ENCODE results near the gene APBA2. TPM values are rescaled to one million over a fixed set of nuclear protein-coding genes. Genes with fewer than 3 reads are reported as not detected.

The APBA2 gene
- total RNA-seq, 1 donor from 2014 or later: 35.8 TPM

- no peak for DNase-seq (ENCODE audit: low spot score)
- Histone ChIP-seq H3K27ac (no peak overlapping the region), H3K27me3 (no peaks in the 10 kb centered on the region), H3K4me3 (no peak overlapping the region), H4K20me1 (ENCODE audit: low read depth) (peaks cover 6% of the 10 kb centered on the region), H3F3A (ENCODE audit: low read depth) (no peaks in the 10 kb centered on the region), H3K9me3 (ENCODE audit: low read depth) (peaks cover 3% of the 10 kb centered on the region), H3K9ac (no peak overlapping the region), H3K4me1 (no peaks in the 10 kb centered on the region), H2AFZ (replicated peaks) (no peak overlapping the region), H3K4me2 (no peak overlapping the region), H3K36me3 (no peaks in the 10 kb centered on the region), H3K79me2 (ENCODE audit: low read depth) (no peaks in the 10 kb centered on the region)
- Mint-ChIP-seq H3K27me3 (ENCODE audit: insufficient read depth, low read depth) (peaks cover 4% of the 10 kb centered on the region), H3K27ac (no peak overlapping the region), H3K4me3 (no peak overlapping the region), H3K9me3 (peaks cover 23% of the 10 kb centered on the region), H3K36me3 (peaks cover 53% of the 10 kb centered on the region), H3K4me1 (peaks cover 15% of the 10 kb centered on the region)
- no peak for TF ChIP-seq EZH2 (IDR thresholded peaks at IDR 0.05)
- TF ChIP-seq, protein P1, sequence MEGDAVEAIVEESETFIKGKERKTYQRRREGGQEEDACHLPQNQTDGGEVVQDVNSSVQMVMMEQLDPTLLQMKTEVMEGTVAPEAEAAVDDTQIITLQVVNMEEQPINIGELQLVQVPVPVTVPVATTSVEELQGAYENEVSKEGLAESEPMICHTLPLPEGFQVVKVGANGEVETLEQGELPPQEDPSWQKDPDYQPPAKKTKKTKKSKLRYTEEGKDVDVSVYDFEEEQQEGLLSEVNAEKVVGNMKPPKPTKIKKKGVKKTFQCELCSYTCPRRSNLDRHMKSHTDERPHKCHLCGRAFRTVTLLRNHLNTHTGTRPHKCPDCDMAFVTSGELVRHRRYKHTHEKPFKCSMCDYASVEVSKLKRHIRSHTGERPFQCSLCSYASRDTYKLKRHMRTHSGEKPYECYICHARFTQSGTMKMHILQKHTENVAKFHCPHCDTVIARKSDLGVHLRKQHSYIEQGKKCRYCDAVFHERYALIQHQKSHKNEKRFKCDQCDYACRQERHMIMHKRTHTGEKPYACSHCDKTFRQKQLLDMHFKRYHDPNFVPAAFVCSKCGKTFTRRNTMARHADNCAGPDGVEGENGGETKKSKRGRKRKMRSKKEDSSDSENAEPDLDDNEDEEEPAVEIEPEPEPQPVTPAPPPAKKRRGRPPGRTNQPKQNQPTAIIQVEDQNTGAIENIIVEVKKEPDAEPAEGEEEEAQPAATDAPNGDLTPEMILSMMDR (IDR thresholded peaks at IDR 0.05): no peak
- TF ChIP-seq EZH2phosphoT487 (IDR thresholded peaks at IDR 0.05): no peak
These were observed 57.9 kb downstream of the APBA2 start for GRCh38 chr15:28943611-28944230.

DNA sequence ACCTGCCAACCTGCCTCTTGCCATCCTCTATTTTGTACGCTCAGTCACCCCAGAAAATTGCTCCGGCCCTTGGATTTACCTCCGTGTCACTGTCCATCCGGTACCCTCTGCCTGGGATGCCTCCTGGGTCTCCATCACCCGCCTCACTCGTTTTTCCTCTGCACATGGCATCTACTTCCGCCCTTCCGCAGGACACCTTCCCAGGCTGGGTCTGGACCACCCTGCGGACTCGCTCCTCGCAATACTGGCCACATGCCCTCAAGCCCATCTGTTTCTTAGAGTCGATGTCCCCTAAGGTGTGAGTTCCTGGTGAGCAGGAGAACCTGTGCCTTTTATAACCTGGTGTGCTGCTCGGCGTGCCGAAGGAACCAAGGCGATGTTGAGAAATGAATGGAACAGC is 58.5 kb downstream of the APBA2 start:
- peaks cover 49% of the 10 kb centered on the region for H3K36me3 Mint-ChIP-seq
- DNase-seq (ENCODE audit: low spot score): no peak
- no peaks in the 10 kb centered on the region for H3K27me3 ChIP-seq
- H3K36me3 ChIP-seq: no peaks in the 10 kb centered on the region
- peaks cover 23% of the 10 kb centered on the region for H3K9me3 Mint-ChIP-seq
- H3K27ac ChIP-seq: no peak overlapping the region
- peaks cover 4% of the 10 kb centered on the region for H3K27me3 Mint-ChIP-seq (ENCODE audit: insufficient read depth, low read depth)
- H2AFZ ChIP-seq (replicated peaks): no peak overlapping the region
- no peak overlapping the region for H3K9ac ChIP-seq
- H3K4me3 ChIP-seq: no peak overlapping the region
- H4K20me1 ChIP-seq (ENCODE audit: low read depth): peaks cover 6% of the 10 kb centered on the region
- H3K4me2 ChIP-seq: no peak overlapping the region
- H3K4me3 Mint-ChIP-seq: no peak overlapping the region
- peaks cover 17% of the 10 kb centered on the region for H3K4me1 Mint-ChIP-seq
- H3K9me3 ChIP-seq (ENCODE audit: low read depth): peaks cover 3% of the 10 kb centered on the region
- no peaks in the 10 kb centered on the region for H3K79me2 ChIP-seq (ENCODE audit: low read depth)
- TF ChIP-seq EZH2 (IDR thresholded peaks at IDR 0.05): no peak
- TF ChIP-seq, protein P1 (IDR thresholded peaks at IDR 0.05): no peak
- TF ChIP-seq EZH2phosphoT487 (IDR thresholded peaks at IDR 0.05): no peak
- H3F3A ChIP-seq (ENCODE audit: low read depth): no peaks in the 10 kb centered on the region
- H3K4me1 ChIP-seq: no peaks in the 10 kb centered on the region
- no peak overlapping the region for H3K27ac Mint-ChIP-seq

GRCh38 chr15:28944696-28945300 is 59.0 kb downstream of the APBA2 start:
- no peaks in the 10 kb centered on the region for H3F3A ChIP-seq (ENCODE audit: low read depth)
- no peak for DNase-seq (ENCODE audit: low spot score)
- H2AFZ ChIP-seq (replicated peaks): no peak overlapping the region
- TF ChIP-seq, protein P1 (IDR thresholded peaks at IDR 0.05): no peak
- TF ChIP-seq EZH2phosphoT487 (IDR thresholded peaks at IDR 0.05) (no peak), EZH2 (IDR thresholded peaks at IDR 0.05) (no peak)
- H4K20me1 ChIP-seq (ENCODE audit: low read depth): peaks cover 6% of the 10 kb centered on the region
- H3K27me3 Mint-ChIP-seq (ENCODE audit: insufficient read depth, low read depth): peaks cover 4% of the 10 kb centered on the region
- H3K4me2 ChIP-seq: no peak overlapping the region
- peaks cover 15% of the 10 kb centered on the region for H3K4me1 Mint-ChIP-seq
- no peak overlapping the region for H3K4me3 Mint-ChIP-seq
- H3K79me2 ChIP-seq (ENCODE audit: low read depth): no peaks in the 10 kb centered on the region
- peaks cover 45% of the 10 kb centered on the region for H3K36me3 Mint-ChIP-seq
- peaks cover 23% of the 10 kb centered on the region for H3K9me3 Mint-ChIP-seq
- H3K4me3 ChIP-seq: no peak overlapping the region
- H3K9ac ChIP-seq: no peak overlapping the region
- H3K27ac Mint-ChIP-seq: no peak overlapping the region
- peaks cover 3% of the 10 kb centered on the region for H3K9me3 ChIP-seq (ENCODE audit: low read depth)
- no peak overlapping the region for H3K27ac ChIP-seq
- no peaks in the 10 kb centered on the region for H3K4me1 ChIP-seq
- H3K36me3 ChIP-seq: no peaks in the 10 kb centered on the region
- no peaks in the 10 kb centered on the region for H3K27me3 ChIP-seq
